Ovary (tissue), 3 donors: ENCODE data around the gene C8G.

Experiments used
- EP300 ChIP-seq: sonication (generic); formaldehyde crosslinking; IDR thresholded peaks from one replicate; pipeline ENCODE4 v1.6.1; 2017; ENCODE audit warnings: antibody characterized with exemption
- TF ChIP-seq, protein P1 (sequence below), 3 donors: fragments of 450-650 bp in 2 of 3; fragments of 200-600 bp in 1 of 3; IDR thresholded peaks; one replicate each; pipeline versions ENCODE4 v1.5.1 to v1.8.0; 2016 to 2022; ENCODE audit warnings: antibody characterized with exemption in 3 of 3, mild to moderate bottlenecking in 1 of 3
- donor health status: DM: no; HTN: no; CAD: no.

DNA sequence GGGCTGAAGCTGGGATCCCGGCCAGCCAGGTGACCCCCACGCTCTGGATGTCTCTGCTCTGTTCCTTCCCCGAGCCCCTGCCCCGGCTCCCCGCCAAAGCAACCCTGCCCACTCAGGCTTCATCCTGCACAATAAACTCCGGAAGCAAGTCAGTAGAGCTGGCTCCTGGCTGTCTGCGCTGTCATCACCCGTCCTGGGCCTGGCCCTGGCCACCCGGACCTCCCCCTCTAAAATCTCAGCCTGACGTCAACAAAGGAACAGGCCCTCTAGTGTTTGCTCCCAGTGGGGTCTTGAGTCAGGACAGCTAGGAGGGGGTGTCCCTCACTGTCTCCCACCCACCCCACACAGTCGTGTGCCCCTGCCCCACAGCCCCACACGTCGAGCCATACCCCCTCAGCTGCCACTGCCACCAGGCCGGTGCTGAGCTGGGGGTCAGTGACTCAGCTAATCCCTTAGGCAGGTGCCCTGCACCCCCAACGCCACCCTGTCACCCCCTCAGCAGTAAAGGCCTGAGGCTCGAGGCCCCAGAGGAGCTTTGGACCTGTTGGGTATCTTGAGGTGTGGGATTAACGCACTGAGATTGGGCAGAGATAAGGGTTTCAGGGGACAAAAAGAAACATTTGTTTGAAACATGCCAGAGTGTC, 36.7 kb downstream of the C8G start:
- TF ChIP-seq, protein P1, sequence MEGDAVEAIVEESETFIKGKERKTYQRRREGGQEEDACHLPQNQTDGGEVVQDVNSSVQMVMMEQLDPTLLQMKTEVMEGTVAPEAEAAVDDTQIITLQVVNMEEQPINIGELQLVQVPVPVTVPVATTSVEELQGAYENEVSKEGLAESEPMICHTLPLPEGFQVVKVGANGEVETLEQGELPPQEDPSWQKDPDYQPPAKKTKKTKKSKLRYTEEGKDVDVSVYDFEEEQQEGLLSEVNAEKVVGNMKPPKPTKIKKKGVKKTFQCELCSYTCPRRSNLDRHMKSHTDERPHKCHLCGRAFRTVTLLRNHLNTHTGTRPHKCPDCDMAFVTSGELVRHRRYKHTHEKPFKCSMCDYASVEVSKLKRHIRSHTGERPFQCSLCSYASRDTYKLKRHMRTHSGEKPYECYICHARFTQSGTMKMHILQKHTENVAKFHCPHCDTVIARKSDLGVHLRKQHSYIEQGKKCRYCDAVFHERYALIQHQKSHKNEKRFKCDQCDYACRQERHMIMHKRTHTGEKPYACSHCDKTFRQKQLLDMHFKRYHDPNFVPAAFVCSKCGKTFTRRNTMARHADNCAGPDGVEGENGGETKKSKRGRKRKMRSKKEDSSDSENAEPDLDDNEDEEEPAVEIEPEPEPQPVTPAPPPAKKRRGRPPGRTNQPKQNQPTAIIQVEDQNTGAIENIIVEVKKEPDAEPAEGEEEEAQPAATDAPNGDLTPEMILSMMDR (IDR thresholded peaks at IDR 0.05): no peak
- no peak for TF ChIP-seq EP300
